GM18873 (cell line): Measurements from ENCODE around the gene LST1.
"Not testable (repeated sequence)": the region's sequence is repeated elsewhere in the genome, so short reads cannot be mapped to it uniquely, and the experiment has no call there.

Experiments used
- ATAC-seq: cut with Tn5 transposase; IDR thresholded peaks from one replicate; pipeline ENCODE4 v1.9.1; 2021; ENCODE audit warnings: mild to moderate bottlenecking, moderate library complexity, moderate number of reproducible peaks; ENCODE audit not compliant: unreplicated experiment, low FRiP score

Gene LST1

DNA sequence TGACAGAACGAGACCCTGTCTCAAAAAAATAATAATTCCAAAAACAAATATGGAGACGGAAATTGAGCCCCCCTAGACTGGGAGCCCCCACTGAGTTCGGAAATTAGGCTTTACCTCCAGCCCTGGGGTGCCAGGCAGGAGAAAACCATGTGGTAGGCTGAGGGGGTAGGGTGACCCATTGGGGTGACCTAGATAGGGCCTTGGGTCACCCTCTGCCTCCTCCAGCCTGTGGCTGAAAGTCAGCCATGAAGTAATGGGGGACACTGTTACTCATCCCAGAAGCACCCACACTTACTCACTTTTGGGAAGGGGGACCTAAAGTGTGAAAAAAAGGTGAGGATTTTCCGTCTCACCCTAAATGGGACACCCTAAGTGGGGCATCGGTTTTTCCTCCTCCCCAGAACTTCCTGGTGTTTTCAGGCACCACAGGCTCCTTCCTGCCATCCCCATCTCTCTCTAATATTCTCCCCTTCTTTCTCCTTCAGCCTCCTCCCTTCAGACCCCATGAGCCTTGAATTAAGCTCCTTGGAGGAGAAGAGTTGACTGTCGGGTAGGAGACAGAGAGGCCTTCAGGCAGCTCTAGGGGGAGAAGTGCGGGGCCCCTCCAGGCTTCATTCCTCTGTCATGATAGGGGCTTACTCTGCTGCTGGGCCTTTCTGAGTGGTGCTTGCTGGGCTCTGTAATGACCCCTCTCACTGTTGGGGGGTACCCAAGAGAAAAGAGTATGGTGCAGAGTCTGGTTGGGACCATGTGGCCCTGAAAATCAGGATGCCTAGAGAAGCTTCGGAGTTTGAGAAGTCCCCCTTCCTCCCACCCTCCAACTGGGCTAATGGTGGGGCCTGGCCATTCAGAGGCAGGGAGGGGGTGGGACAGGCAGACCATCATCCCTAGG, 6.3 kb upstream of the LST1 start:
- ATAC-seq: no peak

DNA sequence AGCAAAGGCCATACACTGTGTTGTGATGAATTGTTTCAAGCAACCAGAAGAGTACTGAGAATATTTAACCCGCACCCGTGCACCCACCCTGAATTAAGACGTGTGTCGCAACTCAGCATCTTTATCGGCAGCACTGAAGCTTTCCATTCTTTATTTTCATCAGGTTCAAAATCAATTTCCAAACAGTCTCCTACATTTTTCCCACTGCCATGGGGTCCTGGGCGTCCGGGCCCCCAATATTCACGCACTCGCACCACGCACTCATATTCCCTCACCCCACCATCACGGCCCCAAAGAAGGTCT, 5.7 kb upstream of the LST1 start:
- no peak for ATAC-seq

DNA sequence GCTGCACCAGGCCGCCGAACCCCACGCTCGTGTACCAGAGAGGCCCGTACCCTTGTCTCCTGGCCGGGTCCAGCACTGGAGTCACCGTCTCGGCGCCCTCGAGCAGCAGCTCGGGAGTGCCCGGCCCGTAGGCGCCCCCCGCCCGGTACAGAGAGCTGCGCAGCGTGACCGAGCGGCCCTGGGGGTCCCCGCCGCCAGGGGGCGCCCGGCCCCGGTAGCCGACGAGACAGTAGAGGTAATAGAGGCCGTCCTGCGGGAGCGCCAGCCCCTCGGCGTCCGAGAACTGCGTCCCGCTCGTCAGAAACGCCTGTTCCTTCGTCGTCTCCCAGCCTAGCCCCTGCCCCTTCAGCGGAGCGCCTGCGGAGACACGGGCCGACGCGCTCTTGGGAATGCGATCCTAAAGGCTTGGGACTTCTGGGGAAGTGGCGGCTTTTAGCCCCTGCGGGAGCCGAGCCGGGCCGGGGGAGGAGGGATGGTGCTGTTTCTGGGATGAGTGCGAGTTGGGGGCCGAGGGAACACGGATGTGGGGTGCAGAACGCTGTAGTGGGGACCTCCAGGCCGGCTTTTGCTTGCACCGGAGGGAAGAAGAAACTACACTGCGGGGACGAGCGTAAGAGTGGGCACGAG, 5.2 kb upstream of the LST1 start:
- no peak for ATAC-seq

DNA sequence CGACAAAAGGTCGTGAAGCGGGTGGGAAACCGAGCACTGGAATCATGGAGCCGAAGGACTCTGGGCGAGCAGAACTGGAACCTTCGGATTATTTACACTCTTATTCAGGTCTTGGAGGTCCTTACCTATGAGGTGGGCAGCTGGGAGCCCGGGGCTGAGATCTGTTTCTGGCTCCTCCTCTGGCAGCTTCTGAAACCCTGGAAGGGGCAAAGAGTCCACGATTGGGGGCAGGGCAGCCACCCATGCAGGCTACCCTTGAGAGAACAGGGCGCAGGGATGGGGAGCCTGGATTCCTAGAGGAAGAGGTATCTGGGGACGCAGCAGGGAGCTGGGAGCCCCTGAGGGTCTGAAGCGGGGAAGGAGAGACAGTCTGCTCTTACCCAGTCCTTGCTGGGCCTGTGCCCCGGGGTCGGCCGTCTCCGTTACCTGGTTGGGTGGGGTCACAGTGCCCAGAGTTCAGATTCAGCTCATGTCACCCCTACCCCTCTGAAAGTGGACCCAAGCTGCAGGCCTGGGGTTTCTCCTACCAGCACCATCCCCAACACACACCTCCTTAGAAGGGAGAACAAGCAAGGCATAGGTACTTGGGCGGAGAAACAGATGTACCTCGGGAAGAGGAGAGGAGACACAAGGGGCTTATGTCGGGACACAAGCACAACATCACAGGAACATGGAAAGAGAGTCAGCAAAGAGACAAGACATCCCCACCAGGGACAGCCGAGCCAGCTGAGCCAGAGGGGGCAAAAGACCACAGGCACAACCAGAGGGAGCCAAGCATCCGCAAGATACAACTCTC, 4.4 kb upstream of the LST1 start:
- no peak for ATAC-seq

DNA sequence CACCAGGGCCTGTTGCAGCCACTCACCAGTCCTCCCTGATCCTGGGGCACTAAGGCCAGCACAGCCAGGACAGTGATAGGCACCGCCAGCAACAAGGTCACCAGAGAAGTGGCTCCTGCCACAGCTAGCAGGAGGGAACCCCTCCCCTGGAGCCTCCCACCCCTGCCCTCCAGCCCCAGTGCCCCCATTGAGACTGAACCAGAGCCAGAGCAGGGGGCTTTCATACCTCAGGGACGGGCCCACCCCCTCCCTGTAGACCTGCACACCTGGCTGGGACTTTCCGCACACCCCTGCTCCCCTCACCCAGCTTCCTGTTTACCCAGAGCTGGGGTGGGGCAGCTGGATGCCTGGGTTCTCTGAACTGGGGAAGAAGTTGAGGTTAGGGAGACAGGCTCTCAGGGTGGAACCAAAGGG, 3.8 kb upstream of the LST1 start, which contains the start of gene LTB:
Gene LTB (minus strand): TSS at position 195 of the 414 bp plus-strand sequence. CDS start 7 bp downstream, at position 188.
- ATAC-seq: no peak

DNA sequence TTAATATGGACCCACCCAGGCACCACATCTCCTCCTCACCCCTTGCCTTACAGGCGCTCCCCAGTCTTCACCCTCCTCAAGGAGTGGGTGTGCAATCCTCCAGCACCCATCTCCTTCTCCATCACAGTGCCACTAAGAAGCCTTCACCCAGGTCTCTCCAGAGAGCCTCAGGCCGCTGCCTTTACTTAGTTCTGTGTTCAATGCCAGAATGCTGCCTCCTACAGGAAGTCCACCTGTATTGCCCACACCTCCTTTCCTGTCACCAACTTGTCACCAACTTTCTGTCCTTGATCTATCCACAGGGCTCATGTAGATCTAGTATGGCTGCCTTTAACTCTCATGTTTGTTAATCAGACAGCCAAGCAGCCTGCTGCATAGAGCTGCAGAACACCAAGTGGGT, 586 bp upstream of the LST1 start:
- no peak for ATAC-seq

DNA sequence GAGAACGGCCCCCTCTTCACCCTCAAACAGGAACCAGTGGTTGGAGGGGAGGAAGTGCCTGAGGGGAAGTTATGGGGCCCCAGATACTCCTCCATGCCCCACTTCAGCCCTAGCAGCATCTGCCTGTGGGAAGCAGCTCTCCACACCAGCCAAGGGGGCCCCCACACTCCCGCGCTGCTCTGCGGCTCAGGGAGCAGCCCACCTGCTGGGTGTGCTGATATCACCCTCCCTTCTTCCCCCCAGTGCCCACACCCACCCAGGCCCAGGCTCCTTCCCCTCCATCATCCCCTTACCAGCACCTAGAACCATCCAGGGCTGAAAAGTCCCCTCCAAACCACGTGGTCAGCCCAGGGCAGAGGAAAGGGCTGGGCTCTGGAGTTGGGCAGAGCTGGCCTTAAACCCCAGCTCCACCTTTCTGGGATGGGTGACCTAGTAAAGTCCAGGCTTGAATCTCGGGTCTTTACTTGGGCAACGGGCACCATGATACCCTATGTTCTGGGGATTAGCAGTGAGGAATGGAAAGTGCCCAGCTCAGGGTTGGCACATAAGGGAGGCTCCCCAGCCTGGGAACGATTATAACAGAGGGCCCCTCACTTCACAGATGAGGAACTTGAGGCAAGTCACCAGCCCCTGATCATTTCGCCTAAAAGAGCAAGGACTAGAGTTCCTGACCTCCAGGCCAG, 663 bp downstream of the LST1 start:
- ATAC-seq: no peak

DNA sequence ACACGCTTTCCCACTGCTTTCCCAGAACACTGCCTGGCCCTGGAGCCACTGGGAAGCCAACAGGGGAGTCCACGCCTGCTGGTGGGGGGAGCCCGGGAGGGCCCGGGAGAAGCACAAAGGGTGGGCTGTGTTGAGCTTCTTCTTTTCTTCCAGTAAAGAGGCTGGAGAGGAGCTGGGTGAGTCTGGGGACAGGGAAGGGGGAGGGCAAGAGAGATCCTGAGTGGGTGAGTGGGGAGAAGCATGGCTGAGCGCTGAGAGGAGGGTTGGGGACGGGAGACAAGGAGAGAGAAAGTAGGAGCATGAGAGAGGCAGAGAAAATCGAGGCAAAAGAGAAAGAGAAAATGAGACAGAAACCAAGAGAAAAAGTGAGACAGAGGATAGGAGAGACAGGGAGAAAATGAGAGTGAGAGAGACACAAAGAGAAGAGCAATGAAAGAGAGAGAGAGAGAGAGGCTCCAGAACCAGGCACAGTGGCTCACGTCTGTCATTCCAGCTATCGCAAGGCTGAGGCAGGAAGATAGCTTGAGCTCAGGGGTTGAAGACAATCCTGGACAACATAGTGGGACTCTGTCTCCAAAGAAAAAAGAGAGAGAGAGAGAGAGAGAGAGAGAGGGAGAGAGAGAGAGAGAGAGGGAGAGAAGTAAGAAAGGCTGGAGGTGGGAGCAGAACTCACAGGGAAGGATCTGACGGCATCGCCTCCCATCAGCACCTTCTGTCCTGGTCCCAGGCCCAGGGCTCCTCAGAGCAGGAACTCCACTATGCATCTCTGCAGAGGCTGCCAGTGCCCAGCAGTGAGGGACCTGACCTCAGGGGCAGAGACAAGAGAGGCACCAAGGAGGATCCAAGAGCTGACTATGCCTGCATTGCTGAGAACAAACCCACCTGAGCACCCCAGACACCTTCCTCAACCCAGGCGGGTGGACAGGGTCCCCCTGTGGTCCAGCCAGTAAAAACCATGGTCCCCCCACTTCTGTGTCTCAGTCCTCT, 2.0 kb downstream of the LST1 start:
- ATAC-seq: no peak

DNA sequence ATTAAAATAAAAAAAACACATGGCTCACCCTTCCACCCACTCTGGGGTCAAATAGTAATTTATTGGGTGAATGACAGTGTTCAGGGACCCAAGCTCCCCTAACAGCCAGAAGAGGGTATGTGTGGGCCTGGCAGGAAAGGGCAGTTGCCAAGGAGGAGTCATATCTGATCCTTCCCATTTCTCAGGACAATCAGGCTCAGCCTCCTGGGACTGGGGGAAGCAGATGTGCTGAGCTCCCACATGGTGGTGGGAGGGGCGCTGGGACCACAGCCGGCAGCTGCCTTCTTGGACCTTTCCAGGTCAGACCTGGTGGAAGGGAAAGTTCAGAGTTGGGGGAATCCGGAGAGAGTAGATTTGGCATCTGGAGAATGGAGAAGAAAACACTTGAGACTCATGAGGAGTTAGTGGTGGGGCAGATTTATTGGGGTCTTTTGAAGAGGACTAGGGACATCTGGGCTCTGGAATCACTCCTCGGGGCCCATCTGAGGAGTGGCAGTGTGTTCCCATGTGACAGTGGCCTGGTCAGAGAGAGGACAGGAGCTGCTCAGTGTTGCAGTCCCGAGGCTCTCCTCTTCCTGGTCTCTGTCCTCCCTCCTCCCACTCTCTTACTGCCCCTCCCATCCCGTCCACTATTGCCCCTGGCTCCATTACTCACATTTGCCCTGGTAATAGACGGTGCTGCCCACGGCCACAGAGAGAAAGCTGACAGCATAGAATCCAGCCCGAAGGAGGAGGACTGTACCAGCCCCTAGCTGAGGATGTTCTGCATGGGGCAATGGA, 3.0 kb downstream of the LST1 start:
- ATAC-seq: no peak

DNA sequence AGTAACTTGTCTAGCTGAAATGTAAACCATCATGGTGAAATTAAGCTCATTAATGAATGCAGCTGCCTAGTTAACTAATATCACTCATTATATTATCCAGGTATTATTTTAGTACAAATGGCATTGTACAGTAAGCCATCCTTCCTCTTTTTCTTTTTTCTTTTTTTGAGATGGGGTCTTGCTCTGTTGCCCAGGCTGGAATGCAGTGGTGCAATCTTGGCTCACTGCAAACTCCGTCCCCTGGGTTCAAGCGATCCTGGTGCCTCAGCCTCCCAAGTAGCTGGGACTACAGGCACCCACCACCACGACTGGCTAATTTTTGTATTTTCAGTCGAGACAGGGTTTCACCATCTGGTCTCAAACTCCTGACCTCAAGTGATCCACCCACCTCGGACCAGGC, 4.6 kb downstream of the LST1 start:
- not testable (repeated sequence) for ATAC-seq

DNA sequence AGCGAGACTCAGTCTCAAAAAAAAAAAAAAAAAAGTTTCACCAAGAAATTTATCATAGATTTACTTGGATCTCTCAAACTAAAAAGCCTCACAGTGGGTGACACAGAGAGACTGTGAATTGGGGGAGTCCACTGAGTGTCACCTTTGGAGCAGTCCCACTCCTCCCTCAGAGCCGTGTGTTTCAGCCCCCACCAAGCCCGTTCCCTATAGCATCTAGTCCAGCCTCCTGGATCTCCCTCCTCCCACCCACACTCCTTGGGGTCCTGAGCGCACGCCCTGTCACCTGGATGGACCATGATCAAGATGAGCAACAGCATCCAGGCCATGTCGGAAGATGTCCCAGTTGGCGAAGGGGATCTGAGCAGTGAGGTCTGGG, 6.3 kb downstream of the LST1 start:
- no peak for ATAC-seq

DNA sequence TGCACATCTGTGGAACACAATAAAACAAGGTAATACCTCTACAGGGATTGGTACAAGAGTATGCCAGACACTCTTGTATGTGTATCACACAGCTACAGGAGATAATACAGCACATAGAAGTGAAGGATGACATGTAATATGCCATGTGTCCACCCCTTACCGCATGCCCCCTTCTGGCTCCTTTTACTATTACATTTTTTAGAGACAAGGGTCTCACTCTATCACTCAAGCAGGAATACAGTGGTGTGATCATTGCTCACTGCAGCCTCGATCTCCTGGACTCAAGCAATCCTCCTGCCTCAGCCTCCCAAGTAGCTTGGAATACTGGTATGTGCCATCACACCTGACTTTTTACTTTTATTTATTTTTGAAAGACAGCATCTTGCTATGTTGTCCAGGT, 10.9 kb downstream of the LST1 start:
- no peak for ATAC-seq

DNA sequence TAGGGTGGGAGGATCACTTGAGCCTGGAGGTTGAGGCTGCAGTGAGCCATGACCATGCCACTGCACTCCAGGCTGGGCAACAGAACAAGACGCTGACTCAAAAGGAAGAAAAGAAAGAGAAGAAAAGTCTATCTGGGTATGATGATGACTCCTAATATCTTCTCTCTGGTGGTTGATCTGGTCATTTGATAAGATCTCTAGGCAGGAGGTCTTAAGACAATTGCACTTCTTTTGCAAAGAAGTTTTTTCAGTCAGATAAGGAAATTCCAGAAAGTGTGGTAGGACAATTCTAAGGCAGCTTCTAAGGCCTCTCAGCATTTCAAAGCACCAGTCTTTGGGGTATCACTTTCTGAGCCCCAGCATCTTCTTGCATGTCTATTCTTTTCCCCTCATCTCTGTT, 21.2 kb downstream of the LST1 start:
- ATAC-seq: no peak

DNA sequence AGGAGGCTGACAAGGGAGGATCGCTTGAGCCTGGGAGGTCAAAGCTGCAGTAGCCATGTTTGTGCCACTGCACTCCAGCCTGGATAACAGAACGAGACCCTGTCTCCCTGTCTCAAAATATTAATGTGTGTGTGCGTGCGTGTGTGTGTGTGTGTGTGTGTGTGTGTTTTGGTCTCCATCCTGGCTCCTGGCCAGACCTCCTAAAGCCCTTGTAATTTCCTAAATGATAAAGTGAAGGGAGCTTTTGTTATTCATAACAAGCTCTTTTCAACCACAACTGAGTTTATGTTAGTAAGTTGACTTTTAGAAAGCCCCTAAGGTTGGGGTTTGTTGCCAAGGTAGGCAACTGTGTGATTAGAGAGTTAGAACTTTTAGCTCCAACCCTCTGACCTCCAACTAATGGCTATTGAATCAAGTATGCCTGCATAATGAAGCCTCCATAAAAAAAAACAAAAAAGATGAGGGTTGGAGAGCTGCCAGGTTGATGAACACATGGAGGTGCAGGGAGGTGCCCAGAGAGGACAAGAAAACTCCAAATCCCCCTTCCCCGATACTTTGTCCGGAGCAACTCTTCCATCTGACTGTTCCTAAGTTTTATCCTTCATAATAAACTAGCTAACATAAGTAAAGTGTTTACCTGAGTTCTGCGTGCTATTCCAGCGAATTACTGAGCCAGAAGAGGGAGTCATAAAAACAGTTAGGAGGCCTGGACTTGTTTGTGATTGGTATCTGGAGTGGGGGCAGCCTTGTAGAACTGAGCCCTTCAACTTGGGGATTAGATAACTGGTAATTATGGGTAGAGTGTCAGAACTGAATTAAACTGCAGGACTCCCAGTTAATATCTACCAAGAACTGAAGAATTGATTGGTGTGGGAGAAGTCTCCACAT, 23.7 kb downstream of the LST1 start:
- no peak for ATAC-seq

DNA sequence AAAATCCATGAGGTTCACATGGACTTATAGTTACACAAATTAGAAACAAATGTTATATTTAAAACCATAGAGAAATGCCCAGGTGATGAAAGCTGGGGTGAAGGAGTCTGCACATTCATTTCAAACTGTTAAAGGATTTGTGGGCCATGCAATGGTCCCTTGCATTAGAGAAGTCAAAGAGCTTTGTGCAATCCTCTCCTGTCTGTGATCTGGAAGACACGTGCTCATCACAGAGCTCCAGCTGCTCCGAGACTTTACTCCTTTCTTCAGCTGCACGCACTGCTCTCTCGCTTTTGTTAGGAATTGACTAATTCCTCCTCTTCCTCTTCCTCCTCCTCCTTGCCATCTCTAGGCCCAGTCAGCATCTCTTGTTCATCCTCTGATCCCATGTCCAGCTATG, 24.9 kb downstream of the LST1 start:
- no peak for ATAC-seq

DNA sequence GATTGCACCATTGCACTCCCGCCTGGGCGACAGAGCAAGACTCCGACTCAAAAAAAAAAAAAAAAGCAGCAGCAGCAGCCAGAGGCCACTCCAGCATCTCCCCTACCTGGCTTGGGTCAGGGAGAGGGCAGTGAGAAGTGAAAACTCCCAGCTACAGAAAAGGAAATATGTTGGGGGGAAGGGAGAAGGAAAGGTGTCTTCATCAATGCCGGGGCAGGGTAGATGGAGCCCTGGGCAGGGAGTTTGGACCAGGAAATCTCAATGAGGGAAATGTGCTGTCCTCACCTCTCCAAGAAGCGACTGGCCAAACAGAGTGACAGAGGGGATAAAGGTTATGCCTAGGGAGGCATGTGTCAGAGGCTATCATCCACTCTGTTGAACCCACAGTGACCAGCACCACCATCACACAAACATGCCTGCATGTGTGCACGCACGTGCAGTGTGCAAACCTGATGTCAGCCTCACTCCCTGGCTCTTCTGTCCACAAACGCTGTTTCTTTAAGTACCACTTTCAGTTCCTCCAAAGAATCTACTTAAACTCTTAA, 28.1 kb downstream of the LST1 start:
- no peak for ATAC-seq

DNA sequence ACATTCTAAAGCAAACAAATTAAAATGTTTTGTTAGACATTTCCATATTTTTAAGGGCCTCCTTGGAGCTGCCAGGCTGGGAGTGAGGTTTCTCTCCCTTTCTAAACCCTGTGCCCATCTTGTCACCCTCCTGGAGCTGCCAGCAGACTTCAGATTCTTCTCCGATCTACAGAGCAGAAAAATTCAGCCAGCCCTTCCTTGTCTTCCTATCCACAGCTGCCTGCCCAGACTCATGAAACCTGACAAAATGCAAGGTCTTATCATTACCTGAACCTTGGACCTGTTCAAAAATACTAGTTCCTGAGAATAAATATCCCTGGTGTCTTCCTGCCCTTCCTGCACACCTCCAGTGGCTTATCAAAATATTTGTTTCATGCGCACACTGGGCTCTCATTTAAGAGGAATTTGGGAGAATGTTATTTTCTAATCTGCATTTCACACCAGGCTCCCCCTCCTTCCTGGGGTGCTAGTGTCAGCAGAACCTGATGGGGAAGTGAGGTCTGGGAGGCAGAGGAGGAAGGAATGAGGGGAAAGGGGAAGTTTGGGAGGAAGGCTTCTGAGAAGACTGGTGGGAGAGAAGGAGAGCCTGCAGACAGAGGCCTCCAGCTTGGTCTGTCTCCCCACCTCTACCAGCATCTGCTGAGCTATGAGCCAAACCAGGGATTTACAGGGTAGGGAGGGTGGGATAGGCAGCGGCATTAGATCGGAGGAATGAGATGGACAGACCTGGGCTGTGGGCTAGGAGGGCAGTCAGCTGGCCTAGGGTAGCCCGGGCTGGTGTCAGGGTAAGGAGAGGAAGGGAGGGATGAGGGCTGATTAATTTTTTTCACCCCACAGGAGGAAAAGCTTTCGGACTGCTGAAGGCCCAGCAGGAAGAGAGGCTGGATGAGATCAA, 28.9 kb downstream of the LST1 start, which contains the start of gene AIF1:
Gene AIF1 (plus strand): TSS at position 551 of the 895 bp plus-strand sequence. CDS start 96 bp downstream, at position 647.
- ATAC-seq: no peak
